ENCODE data around the gene NFXL1. TPM values are rescaled to one million over a fixed set of nuclear protein-coding genes. Genes with fewer than 3 reads are reported as not detected.

Gene NFXL1
- total RNA-seq, 1 donor from 2014 or later: 11.7 TPM

DNA sequence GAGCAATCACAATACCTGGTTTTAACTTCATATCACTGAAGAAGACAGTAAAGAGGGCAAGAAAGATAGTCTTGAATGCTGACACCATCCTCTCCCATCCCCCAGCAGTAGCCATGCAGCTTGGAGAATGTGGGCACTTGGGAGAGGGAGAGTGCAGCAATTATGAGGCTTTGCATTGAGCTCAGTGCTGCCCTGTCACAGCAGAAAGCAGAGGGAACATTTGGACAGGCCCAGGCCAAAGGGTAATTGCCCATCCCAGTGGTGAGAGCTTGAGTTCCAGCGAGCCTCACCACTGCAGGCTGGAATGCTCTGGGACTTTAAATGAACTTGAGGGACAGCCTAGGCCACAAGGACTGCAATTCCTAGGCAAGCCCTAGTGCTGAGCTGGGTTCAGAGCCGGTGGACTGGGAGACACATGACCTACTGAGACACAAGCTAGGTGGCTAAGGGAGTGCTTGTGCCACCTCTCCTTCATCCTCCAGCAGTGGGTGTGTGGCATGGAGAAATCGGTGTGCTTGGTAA is 112.8 kb downstream of the NFXL1 start:
- no peaks in the 10 kb centered on the region for H3K36me3 ChIP-seq (ENCODE audit: control insufficient read depth, insufficient read depth, low read length)
- no peaks in the 10 kb centered on the region for H3K27me3 ChIP-seq (ENCODE audit: control insufficient read depth, insufficient read depth, low read length)
- no peak for DNase-seq (ENCODE audit: low read depth)
- TF ChIP-seq, protein P1, sequence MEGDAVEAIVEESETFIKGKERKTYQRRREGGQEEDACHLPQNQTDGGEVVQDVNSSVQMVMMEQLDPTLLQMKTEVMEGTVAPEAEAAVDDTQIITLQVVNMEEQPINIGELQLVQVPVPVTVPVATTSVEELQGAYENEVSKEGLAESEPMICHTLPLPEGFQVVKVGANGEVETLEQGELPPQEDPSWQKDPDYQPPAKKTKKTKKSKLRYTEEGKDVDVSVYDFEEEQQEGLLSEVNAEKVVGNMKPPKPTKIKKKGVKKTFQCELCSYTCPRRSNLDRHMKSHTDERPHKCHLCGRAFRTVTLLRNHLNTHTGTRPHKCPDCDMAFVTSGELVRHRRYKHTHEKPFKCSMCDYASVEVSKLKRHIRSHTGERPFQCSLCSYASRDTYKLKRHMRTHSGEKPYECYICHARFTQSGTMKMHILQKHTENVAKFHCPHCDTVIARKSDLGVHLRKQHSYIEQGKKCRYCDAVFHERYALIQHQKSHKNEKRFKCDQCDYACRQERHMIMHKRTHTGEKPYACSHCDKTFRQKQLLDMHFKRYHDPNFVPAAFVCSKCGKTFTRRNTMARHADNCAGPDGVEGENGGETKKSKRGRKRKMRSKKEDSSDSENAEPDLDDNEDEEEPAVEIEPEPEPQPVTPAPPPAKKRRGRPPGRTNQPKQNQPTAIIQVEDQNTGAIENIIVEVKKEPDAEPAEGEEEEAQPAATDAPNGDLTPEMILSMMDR (IDR thresholded peaks at IDR 0.05; ENCODE audit: insufficient read depth, low read length, poor library complexity, severe bottlenecking): no peak
- H3K4me3 ChIP-seq (ENCODE audit: low read depth, low read length): no peak overlapping the region

DNA sequence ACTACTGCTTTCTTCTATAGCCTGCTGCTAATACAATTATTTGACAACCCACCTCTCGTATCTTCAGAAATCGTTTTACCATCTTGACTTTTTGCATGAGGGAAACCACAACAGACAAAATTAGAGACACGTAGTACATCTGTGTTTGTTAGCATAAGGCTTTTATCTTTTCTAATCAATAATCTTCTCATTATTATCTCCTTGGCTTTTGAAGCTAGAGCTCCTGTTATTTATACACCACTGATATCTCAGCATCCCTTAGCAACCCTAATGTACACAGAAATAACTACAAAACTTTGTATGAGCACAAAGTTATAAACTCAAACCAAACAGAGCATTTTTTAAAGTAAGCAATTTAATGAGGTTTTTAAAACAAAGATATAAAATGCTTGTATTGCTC is 116.2 kb downstream of the NFXL1 start:
- no peak for DNase-seq (ENCODE audit: low read depth)
- Histone ChIP-seq H3K36me3 (ENCODE audit: control insufficient read depth, insufficient read depth, low read length) (no peaks in the 10 kb centered on the region), H3K27me3 (ENCODE audit: control insufficient read depth, insufficient read depth, low read length) (no peaks in the 10 kb centered on the region), H3K4me3 (ENCODE audit: low read depth, low read length) (no peak overlapping the region)
- TF ChIP-seq, protein P1 (IDR thresholded peaks at IDR 0.05; ENCODE audit: insufficient read depth, low read length, poor library complexity, severe bottlenecking): no peak

Other genes starting within 250 kb of the NFXL1 start
- 0.07 TPM in 1 of 2 replicates, not detected in the other for gene CORIN, start 76.5 kb downstream of the NFXL1 start, total RNA-seq
- 0.04 TPM in 1 of 2 replicates, not detected in the other for gene CNGA1, start 102.1 kb upstream of the NFXL1 start, total RNA-seq
- 3.8 and 4.3 TPM in 2 replicates for gene NIPAL1, start 102.2 kb upstream of the NFXL1 start, total RNA-seq
- gene TXK, start 219.7 kb upstream of the NFXL1 start, total RNA-seq: 0.48 and 0.67 TPM in 2 replicates